ENCODE results near the gene PIGC.

DNA sequence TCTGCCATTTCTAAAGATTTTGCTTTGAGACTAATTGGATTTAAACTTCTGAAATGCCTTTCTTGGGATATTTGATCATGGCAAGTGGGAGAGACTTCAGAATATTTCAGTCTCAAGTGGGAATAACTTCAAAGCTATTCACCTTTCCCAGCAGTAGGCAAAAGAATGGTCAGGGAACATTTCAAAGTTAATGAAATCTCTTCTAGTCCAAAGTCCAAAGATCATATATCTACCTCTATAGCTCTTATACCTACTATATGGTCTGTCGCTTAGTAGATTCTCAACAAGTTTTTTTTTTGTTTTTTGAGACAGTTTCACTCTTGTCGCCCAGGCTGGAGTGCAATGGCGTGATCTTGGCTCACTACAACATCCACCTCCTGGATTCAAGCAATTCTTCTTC is 44.5 kb upstream of the PIGC start:
- TF ChIP-seq, protein P1, sequence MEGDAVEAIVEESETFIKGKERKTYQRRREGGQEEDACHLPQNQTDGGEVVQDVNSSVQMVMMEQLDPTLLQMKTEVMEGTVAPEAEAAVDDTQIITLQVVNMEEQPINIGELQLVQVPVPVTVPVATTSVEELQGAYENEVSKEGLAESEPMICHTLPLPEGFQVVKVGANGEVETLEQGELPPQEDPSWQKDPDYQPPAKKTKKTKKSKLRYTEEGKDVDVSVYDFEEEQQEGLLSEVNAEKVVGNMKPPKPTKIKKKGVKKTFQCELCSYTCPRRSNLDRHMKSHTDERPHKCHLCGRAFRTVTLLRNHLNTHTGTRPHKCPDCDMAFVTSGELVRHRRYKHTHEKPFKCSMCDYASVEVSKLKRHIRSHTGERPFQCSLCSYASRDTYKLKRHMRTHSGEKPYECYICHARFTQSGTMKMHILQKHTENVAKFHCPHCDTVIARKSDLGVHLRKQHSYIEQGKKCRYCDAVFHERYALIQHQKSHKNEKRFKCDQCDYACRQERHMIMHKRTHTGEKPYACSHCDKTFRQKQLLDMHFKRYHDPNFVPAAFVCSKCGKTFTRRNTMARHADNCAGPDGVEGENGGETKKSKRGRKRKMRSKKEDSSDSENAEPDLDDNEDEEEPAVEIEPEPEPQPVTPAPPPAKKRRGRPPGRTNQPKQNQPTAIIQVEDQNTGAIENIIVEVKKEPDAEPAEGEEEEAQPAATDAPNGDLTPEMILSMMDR (IDR thresholded peaks at IDR 0.05): no peak
- TF ChIP-seq EP300 (IDR thresholded peaks at IDR 0.05): no peak
- no peak for TF ChIP-seq POLR2A (IDR thresholded peaks at IDR 0.05)
